Measurements from ENCODE around the gene SPPL2C. TPM values are rescaled to one million over a fixed set of nuclear protein-coding genes. Genes with fewer than 3 reads are reported as not detected.

The SPPL2C gene, protein sequence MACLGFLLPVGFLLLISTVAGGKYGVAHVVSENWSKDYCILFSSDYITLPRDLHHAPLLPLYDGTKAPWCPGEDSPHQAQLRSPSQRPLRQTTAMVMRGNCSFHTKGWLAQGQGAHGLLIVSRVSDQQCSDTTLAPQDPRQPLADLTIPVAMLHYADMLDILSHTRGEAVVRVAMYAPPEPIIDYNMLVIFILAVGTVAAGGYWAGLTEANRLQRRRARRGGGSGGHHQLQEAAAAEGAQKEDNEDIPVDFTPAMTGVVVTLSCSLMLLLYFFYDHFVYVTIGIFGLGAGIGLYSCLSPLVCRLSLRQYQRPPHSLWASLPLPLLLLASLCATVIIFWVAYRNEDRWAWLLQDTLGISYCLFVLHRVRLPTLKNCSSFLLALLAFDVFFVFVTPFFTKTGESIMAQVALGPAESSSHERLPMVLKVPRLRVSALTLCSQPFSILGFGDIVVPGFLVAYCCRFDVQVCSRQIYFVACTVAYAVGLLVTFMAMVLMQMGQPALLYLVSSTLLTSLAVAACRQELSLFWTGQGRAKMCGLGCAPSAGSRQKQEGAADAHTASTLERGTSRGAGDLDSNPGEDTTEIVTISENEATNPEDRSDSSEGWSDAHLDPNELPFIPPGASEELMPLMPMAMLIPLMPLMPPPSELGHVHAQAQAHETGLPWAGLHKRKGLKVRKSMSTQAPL
- total RNA-seq (2014; rRNA removed; shearing (Covaris generic)), result not detected in 2 replicates

DNA sequence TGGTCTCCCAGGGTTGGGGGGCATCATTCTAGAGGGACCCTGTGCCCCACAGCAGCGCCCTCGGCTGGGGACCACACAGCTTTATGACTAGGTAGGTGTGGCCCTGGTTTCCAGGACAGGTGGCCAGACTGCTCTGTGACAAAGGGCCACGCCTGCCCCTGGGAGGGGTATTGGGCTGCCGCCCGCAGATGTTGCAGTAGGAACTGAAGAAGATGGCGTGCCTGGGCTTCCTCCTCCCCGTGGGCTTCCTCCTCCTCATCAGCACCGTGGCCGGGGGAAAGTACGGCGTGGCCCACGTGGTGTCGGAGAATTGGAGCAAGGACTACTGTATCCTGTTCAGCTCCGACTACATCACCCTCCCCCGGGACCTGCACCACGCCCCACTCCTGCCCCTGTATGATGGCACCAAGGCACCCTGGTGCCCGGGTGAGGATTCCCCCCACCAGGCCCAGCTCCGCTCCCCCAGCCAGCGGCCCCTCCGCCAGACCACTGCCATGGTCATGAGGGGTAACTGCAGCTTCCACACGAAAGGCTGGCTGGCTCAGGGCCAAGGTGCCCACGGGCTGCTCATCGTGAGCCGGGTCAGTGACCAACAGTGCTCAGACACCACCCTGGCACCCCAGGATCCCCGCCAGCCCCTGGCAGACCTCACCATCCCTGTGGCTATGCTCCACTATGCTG is at the start of gene SPPL2C:
TSS of gene SPPL2C (plus strand) at position 187 of the 681 bp plus-strand sequence. CDS start at position 213, 26 bp downstream.
- Histone ChIP-seq H3K36me3 (replicated peaks; ENCODE audit: control insufficient read depth, insufficient read depth, low read length) (no peaks in the 10 kb centered on the region), H3K4me3 (ENCODE audit: insufficient read depth, low read depth, low read length) (no peak within 1 kb of the TSS), H3K27me3 (ENCODE audit: control insufficient read depth, insufficient read depth, low read length) (no peaks in the 10 kb centered on the region)
- DNase-seq, result no peak

DNA sequence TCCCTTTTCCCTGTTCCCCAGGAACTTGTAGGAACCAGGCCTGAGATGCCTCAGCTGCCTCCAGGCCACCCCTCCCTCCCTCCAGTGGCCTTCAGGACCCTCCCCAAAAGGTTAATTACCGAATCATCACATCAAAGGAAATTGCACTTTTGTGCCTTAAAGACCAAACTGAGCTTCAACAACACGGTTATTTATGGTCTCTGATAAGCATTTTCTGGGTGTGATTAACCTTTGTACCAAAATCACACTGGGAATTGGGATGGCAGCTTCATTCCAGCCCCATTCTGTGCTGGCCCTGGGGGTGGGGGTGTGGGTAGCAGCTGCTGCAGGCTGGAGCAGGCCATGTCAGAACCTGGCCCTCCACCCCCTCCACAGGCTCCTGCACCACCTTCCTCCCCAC is 43.9 kb upstream of the SPPL2C start:
- no peaks in the 10 kb centered on the region for H3K36me3 ChIP-seq (replicated peaks; ENCODE audit: control insufficient read depth, insufficient read depth, low read length)
- peaks cover 2% of the 10 kb centered on the region for H3K27me3 ChIP-seq (ENCODE audit: control insufficient read depth, insufficient read depth, low read length)
- no peak overlapping the region for H3K4me3 ChIP-seq (ENCODE audit: insufficient read depth, low read depth, low read length)
- no peak for DNase-seq

DNA sequence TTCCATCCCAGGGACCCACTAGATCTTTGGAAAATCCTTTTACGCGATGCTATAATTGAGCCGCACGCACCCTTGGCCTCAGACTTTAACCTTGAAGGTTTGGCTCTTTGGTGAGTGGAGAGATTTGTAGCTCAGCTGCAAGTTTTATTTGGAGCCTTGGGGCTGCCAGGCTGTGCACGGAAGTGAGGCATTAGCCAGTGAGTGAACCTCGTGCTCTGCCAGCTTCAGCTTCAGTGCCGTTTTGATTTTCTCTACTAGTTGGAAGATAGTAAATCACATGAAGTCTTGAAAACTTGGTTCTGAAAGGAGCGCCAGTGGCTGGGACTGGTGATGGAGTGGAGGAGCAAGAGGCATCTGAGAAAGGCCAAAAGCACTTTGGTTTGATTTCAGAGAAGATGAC is 43.3 kb upstream of the SPPL2C start:
- Histone ChIP-seq H3K36me3 (replicated peaks; ENCODE audit: control insufficient read depth, insufficient read depth, low read length) (no peaks in the 10 kb centered on the region), H3K27me3 (ENCODE audit: control insufficient read depth, insufficient read depth, low read length) (peaks cover 2% of the 10 kb centered on the region), H3K4me3 (ENCODE audit: insufficient read depth, low read depth, low read length) (no peak overlapping the region)
- no peak for DNase-seq

DNA sequence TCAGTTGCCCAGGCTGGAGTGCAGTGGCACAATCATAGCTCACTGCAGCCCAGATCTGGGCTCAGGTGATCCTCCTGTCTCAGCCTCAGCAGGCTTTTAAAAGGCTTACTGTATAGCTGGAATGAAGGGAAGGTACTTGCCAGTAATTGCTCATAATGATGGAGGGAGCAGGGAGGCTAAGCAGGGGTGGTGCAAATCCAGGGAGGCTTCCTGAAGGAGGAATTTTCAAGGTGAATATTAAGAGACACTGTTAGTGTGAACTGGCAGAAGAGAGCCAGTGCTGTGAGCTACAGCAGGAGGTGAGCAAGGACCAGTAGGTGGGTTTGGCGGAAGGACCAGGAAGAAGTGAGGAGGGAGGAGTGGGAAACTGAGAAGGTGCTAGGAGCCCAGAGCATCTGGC is 35.8 kb upstream of the SPPL2C start:
- no peak overlapping the region for H3K4me3 ChIP-seq (ENCODE audit: insufficient read depth, low read depth, low read length)
- no peak for DNase-seq
- H3K27me3 ChIP-seq (ENCODE audit: control insufficient read depth, insufficient read depth, low read length), result no peaks in the 10 kb centered on the region
- H3K36me3 ChIP-seq (replicated peaks; ENCODE audit: control insufficient read depth, insufficient read depth, low read length), result no peaks in the 10 kb centered on the region

DNA sequence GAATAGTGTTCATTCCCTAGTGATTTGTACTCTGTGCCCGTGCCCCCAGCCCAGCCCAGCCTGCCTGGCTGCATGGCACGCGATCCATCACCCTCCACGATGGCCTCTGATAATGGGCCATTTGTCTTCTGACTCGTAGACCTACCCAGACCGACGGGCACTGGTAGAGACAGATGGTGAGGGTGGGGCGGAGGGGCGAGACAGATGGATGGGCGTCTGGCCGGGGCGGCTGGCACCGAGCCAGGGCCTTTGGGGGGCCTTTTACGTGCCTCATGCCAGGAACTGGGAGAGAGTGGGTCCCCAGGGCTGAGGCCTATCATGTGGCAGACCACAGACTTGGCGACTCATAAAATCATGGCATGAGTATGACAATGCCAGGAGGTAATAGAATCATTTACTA is 35.2 kb upstream of the SPPL2C start:
- peaks cover 2% of the 10 kb centered on the region; the same call in 1 of the 2 replicates for H3K27me3 ChIP-seq (ENCODE audit: control insufficient read depth, insufficient read depth, low read length)
- DNase-seq, result no peak
- no peaks in the 10 kb centered on the region for H3K36me3 ChIP-seq (replicated peaks; ENCODE audit: control insufficient read depth, insufficient read depth, low read length)
- H3K4me3 ChIP-seq (ENCODE audit: insufficient read depth, low read depth, low read length), result no peak overlapping the region

DNA sequence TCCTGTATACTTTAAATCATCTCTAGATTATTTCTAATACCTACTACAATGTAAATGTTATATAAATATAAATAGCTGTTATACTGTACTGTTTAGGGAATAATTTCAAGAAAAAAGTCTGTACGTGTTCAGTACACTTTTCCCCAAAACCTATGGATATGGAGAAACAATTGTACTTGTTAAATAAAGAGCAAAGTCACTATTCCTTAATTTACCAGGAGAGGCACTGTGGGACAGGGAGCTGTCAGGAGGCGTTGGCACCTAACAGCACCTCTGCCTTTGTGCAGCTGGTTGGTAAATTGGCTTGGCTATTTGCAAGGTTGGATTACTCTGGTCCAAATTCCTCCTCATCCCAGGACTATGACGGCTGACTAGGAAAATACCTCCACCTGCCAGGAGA is 32.6 kb upstream of the SPPL2C start:
- Histone ChIP-seq H3K27me3 (ENCODE audit: control insufficient read depth, insufficient read depth, low read length) (peaks cover 2% of the 10 kb centered on the region; the same call in 1 of the 2 replicates), H3K36me3 (replicated peaks; ENCODE audit: control insufficient read depth, insufficient read depth, low read length) (no peaks in the 10 kb centered on the region), H3K4me3 (ENCODE audit: insufficient read depth, low read depth, low read length) (no peak overlapping the region)
- DNase-seq, result peak; percentile 80

DNA sequence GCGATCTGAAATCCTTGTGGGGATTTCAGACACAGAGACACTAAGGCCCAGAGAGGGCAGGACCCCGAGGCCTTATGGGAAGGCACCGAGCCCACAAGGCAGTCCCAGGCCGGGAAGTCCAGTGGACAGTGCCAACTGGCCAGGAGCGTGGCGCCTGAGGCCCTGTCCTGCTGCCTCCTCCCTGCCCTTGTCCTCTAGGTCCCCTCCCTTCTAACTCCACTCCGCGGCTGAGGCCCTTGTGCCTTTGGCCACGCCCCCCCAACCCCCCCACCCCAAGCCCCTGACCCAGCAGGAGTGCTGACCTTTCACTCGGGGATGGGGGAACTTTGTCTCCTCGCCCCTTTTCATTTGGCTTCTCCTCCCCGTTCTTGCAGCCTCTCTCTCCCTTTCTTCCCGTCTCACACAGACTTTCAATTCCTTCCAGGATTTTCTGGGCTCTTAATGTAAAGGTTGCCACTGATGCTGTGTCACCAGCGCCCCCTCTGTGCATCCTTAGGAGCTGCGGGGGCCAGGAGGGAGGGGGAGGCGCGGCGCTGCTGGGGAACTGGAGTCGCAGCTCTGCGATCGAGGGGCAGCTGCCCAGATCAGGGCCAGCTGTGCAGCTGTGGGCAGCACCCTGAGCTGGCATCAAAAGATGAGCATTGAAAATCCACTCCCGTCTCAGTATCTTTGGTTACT is 31.5 kb upstream of the SPPL2C start:
- DNase-seq, result peak; percentile 96
- no peaks in the 10 kb centered on the region for H3K36me3 ChIP-seq (replicated peaks; ENCODE audit: control insufficient read depth, insufficient read depth, low read length)
- peaks cover 2% of the 10 kb centered on the region; the same call in 1 of the 2 replicates for H3K27me3 ChIP-seq (ENCODE audit: control insufficient read depth, insufficient read depth, low read length)
- H3K4me3 ChIP-seq (ENCODE audit: insufficient read depth, low read depth, low read length), result no peak overlapping the region

DNA sequence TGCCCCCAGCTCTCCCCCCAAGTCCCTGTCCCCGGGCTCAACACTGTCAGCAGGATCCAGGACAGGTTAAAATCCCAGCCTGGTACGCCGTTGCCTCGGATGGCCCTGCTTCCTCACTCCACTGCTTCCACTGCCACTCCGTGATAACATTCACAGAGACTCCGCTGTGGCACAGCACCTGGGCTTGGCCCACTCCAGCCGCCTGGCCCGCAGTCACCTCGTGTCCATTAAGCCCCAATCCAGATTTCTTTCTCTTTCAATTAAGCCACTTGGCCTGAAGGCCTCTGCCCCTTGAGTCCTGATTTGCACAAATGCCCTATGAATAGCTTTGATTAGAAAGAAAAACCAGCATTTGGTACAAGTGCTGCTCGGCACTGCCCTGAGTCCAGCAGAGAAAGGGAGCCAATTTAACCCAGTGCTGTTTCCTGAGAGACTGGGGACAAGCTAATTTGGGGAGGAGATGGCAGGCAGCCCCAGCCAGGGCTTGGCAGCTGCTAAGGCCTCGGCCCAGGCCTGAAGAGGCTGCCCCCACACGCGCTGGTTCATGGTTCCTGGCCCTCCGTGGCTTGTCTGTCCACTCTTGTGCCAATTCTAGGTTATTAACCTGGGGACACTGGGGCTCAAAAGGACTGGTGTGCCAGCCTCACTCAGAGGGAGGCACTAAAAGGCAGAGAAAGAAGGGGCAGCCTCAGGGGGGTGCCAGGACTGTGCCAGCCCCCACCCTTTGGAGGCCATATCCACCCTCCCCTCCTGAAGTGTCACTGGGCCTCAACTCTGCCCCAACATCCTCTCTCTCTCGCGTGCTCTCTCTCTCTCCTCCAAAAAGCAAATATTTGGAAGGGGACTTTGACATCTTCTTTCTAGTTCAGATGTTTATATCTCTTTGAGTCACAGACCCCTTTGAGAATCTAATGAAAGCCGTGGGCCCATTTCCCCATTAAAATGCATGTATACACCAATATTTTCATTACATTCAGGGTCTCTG is 29.8 kb upstream of the SPPL2C start:
- Histone ChIP-seq H3K27me3 (ENCODE audit: control insufficient read depth, insufficient read depth, low read length) (peaks cover 2% of the 10 kb centered on the region; the same call in 1 of the 2 replicates), H3K36me3 (replicated peaks; ENCODE audit: control insufficient read depth, insufficient read depth, low read length) (no peaks in the 10 kb centered on the region), H3K4me3 (ENCODE audit: insufficient read depth, low read depth, low read length) (no peak overlapping the region)
- DNase-seq, result no peak

DNA sequence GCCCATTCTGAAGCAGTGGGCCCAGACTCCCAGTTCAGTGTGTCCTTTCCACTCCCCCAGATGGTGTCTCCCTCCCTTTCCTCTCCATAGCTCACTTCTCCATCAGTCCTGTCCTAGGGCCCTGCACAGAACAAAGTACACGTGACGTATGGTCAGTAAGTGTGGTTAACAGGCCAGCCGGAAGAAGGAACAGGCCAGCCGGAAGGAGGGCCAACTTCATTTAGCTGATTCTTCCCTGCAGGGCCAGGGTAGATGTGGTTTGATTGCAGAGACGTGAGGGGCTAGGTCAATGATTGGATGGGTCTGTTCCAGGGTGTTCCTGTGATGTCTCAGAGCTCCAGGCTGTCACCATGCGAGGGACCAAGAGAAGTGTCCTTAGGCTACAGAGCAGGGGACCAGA is 28.9 kb upstream of the SPPL2C start:
- H3K27me3 ChIP-seq (ENCODE audit: control insufficient read depth, insufficient read depth, low read length), result peaks cover 2% of the 10 kb centered on the region; the same call in 1 of the 2 replicates
- no peak for DNase-seq
- H3K4me3 ChIP-seq (ENCODE audit: insufficient read depth, low read depth, low read length), result no peak overlapping the region
- H3K36me3 ChIP-seq (replicated peaks; ENCODE audit: control insufficient read depth, insufficient read depth, low read length), result no peaks in the 10 kb centered on the region

DNA sequence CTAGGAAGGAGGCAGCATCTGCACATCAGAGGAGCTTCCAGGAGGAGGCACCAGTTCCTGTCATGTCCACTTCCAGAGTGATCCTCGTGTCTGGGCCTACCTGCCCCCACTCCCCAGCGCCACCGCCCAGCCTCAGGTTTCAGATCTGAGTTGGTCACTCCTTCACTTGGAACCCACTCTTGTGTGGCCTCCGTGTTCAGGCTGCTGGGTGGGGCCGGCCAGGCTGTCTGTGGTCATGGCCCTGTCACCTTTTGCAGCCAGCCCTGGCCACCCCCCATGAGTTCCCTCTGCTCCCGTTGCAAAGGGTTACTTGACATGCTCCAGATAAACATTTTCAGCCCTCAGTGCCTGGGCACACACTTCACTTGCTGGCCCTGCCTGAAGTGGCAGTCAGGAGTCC is 26.6 kb upstream of the SPPL2C start:
- no peak for DNase-seq

DNA sequence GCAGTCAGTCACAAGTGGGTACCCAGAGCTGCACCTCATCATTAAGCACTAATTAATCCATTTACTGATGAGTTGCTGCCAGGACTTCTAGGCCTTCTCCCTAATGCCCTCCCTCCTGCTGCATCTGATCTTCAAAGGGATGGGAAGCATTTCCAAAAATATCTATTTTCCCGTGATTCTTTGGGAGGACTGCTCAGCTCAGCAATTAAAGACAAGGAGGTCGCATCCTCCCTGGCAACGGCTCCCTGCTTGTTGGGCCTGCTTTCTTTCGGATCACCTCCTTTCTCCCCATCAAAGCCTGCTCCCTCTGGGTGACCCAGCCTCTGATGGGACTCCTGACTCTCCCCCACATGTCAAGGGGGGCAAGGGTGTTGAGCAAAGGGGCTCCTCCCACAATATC is 26.0 kb upstream of the SPPL2C start:
- H3K4me3 ChIP-seq (ENCODE audit: insufficient read depth, low read depth, low read length), result no peak overlapping the region
- H3K27me3 ChIP-seq (ENCODE audit: control insufficient read depth, insufficient read depth, low read length), result peaks cover 2% of the 10 kb centered on the region; the same call in 1 of the 2 replicates
- no peaks in the 10 kb centered on the region for H3K36me3 ChIP-seq (replicated peaks; ENCODE audit: control insufficient read depth, insufficient read depth, low read length)
- DNase-seq, result no peak

More for the DNA sequence above, 26.6 kb upstream of the SPPL2C start:
- Histone ChIP-seq H3K4me3 (ENCODE audit: insufficient read depth, low read depth, low read length) (no peak overlapping the region), H3K36me3 (replicated peaks; ENCODE audit: control insufficient read depth, insufficient read depth, low read length) (no peaks in the 10 kb centered on the region), H3K27me3 (ENCODE audit: control insufficient read depth, insufficient read depth, low read length) (peaks cover 2% of the 10 kb centered on the region; the same call in 1 of the 2 replicates)

DNA sequence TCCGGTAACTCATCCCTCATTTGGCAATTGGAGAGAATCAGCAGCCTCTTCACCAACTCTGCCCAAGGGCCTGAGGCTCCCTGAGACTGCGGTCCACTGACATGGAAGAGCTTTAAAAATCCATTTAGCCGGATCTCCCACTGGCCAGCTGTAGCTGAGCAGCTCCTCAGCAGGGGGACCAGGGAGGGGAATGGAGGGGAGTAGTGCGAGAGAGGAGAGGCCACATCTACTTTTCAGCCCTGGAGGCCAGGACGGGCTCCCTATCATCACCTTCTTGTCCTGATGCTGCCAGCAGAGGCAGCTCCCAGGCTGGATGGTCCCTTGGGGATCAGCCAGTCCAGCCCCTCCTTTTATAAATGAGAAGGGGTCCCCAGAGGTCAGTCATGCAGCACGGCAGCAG is 25.0 kb upstream of the SPPL2C start:
- H3K4me3 ChIP-seq (ENCODE audit: insufficient read depth, low read depth, low read length), result no peak overlapping the region
- H3K27me3 ChIP-seq (ENCODE audit: control insufficient read depth, insufficient read depth, low read length), result no peaks in the 10 kb centered on the region; the same call in 1 of the 2 replicates
- DNase-seq, result no peak
- H3K36me3 ChIP-seq (replicated peaks; ENCODE audit: control insufficient read depth, insufficient read depth, low read length), result no peaks in the 10 kb centered on the region

DNA sequence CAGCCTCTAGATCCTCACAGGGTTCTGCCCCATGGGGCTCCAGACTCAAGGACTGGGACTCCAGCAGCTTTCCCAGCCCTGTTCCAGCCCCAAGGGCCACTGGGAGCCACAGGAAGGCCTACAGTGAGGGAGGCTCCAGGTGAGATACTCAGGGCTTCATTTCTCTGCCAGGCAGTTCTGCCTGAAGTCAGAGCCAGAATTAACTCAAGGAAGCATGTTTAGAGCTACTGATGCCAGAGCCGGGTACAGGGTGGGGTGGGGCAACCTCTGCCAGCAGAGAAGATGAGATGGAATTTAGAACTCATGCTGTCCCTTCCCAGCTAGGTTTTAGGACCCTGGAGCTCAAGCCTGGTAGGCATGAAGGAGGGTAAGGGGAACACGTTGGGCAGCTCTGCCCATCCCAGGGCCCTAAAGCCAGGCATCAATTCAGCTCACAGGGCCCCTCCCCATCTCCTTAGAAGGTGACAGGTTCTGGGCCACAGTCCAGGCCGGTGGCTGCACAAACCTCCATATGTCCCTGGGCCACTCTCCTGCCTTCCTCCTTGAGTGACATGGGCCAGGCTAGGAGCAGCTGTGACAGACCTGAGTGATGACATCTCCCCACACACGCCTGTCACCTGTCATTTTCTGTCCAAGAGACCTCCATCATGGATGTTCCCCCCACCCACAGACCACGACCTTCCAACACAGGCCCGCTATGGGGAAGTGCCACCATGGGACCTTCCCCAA is 24.5 kb upstream of the SPPL2C start:
- Histone ChIP-seq H3K36me3 (replicated peaks; ENCODE audit: control insufficient read depth, insufficient read depth, low read length) (no peaks in the 10 kb centered on the region), H3K27me3 (ENCODE audit: control insufficient read depth, insufficient read depth, low read length) (no peaks in the 10 kb centered on the region; the same call in 1 of the 2 replicates), H3K4me3 (ENCODE audit: insufficient read depth, low read depth, low read length) (no peak overlapping the region)
- DNase-seq, result no peak

All from H7 (cell line).